ENCODE measurements around the gene ODR4. TPM values are rescaled to one million over a fixed set of nuclear protein-coding genes. Genes with fewer than 3 reads are reported as not detected.

ODR4 gene
- polyA plus RNA-seq, 1 donor from 2014 or later = 32.6 TPM

DNA sequence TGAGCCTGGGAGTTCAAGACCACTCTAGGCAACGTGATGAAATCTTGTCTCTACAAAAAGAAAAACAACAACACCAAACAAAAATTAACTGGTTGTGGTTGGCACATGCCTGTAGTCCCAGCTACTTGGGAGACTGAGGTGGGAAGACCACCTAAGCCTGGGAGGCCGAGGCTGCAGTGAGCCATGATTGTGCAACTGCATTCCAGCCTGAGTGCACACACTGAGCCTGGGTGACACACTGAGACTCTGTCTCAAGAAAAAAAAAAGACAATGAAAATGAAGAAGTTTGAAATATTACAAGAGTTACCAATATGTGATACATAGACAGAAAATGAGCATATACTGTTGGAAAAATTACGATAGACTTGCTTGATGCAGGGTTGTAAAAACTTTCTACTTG, 53.4 kb downstream of the ODR4 start:
- no peak overlapping the region for H3K9ac ChIP-seq (ENCODE audit: low read length)
- no peaks in the 10 kb centered on the region for H3K27me3 ChIP-seq (ENCODE audit: insufficient read depth, low read depth, low read length)
- no peaks in the 10 kb centered on the region for H4K20me1 ChIP-seq (ENCODE audit: insufficient read depth)
- no peaks in the 10 kb centered on the region for H3K36me3 ChIP-seq (ENCODE audit: insufficient read depth, low read length)
- TF ChIP-seq EP300 (conservative IDR thresholded peaks at IDR 0.05; ENCODE audit: poor library complexity, severe bottlenecking) (no peak), EZH2 (IDR thresholded peaks at IDR 0.05; ENCODE audit: borderline replicate concordance, insufficient read depth, low read length, poor library complexity, severe bottlenecking) (no peak), RAD21 (conservative IDR thresholded peaks at IDR 0.05) (no peak), TAF1 (IDR thresholded peaks at IDR 0.05; ENCODE audit: low read depth) (no peak), MXI1 (conservative IDR thresholded peaks at IDR 0.05; ENCODE audit: poor library complexity, severe bottlenecking) (no peak), POLR2AphosphoS5 (IDR thresholded peaks at IDR 0.05) (no peak), SMC3 (conservative IDR thresholded peaks at IDR 0.05; ENCODE audit: poor library complexity) (no peak)
- TF ChIP-seq, protein P1, sequence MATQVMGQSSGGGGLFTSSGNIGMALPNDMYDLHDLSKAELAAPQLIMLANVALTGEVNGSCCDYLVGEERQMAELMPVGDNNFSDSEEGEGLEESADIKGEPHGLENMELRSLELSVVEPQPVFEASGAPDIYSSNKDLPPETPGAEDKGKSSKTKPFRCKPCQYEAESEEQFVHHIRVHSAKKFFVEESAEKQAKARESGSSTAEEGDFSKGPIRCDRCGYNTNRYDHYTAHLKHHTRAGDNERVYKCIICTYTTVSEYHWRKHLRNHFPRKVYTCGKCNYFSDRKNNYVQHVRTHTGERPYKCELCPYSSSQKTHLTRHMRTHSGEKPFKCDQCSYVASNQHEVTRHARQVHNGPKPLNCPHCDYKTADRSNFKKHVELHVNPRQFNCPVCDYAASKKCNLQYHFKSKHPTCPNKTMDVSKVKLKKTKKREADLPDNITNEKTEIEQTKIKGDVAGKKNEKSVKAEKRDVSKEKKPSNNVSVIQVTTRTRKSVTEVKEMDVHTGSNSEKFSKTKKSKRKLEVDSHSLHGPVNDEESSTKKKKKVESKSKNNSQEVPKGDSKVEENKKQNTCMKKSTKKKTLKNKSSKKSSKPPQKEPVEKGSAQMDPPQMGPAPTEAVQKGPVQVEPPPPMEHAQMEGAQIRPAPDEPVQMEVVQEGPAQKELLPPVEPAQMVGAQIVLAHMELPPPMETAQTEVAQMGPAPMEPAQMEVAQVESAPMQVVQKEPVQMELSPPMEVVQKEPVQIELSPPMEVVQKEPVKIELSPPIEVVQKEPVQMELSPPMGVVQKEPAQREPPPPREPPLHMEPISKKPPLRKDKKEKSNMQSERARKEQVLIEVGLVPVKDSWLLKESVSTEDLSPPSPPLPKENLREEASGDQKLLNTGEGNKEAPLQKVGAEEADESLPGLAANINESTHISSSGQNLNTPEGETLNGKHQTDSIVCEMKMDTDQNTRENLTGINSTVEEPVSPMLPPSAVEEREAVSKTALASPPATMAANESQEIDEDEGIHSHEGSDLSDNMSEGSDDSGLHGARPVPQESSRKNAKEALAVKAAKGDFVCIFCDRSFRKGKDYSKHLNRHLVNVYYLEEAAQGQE (IDR thresholded peaks at IDR 0.05; ENCODE audit: borderline replicate concordance) = no peak
- TF ChIP-seq, protein P2, sequence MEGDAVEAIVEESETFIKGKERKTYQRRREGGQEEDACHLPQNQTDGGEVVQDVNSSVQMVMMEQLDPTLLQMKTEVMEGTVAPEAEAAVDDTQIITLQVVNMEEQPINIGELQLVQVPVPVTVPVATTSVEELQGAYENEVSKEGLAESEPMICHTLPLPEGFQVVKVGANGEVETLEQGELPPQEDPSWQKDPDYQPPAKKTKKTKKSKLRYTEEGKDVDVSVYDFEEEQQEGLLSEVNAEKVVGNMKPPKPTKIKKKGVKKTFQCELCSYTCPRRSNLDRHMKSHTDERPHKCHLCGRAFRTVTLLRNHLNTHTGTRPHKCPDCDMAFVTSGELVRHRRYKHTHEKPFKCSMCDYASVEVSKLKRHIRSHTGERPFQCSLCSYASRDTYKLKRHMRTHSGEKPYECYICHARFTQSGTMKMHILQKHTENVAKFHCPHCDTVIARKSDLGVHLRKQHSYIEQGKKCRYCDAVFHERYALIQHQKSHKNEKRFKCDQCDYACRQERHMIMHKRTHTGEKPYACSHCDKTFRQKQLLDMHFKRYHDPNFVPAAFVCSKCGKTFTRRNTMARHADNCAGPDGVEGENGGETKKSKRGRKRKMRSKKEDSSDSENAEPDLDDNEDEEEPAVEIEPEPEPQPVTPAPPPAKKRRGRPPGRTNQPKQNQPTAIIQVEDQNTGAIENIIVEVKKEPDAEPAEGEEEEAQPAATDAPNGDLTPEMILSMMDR (IDR thresholded peaks at IDR 0.05; ENCODE audit: poor library complexity, severe bottlenecking) = no peak
- H3K9me3 ChIP-seq (ENCODE audit: low read length) = no peaks in the 10 kb centered on the region
- H3K9me2 ChIP-seq (ENCODE audit: insufficient read depth, low read length) = no peaks in the 10 kb centered on the region
- no peak overlapping the region for H2AFZ ChIP-seq (ENCODE audit: low read depth, low read length)
- no peak overlapping the region for H3K27ac ChIP-seq (ENCODE audit: low read length)
- H3K79me2 ChIP-seq (replicated peaks; ENCODE audit: insufficient read depth, low read length) = no peaks in the 10 kb centered on the region
- no peaks in the 10 kb centered on the region for H3F3A ChIP-seq (ENCODE audit: insufficient read depth, low read length, poor library complexity, severe bottlenecking)
- H3K4me2 ChIP-seq (ENCODE audit: low read length) = no peak overlapping the region
- H3K4me3 ChIP-seq (ENCODE audit: low read length) = no peak overlapping the region

DNA sequence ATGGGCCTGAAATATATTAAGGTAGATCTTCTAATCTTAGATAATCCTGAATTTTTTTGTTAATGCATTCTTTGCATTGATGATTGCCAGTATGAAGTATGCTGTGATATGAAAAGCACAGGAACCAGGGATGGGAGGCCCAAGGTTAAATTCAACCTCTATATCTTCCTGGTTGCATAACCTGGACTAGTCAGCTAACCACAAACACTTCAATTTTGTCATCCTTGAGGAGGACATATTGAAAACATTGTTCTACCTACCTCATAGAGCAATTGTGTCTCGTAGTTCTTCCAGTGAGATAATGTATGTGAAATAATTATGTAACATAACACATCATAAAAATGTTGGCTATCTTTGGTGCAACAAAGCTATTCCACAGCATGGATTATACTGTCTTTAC, 59.7 kb downstream of the ODR4 start:
- H4K20me1 ChIP-seq (ENCODE audit: insufficient read depth) = no peaks in the 10 kb centered on the region

DNA sequence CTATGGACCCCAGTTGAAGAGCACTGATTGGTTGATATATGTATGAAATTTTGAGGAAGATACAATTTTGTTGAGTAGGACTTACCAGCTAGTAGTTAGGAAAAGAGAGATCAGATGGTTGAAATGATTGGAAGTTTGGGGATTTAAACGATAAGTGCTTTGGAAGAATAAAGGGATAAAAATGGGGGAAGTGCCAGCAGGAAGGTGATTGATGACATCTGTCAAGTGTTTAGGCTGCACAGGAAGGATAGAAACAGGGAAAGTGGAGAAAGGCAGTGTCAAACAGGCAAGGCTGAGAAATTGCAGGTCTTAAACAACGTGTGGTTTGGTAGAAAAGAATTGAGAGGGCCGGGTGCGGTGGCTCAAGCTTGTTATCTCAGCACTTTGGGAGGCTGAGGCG, 62.9 kb downstream of the ODR4 start:
- no peaks in the 10 kb centered on the region for H3F3A ChIP-seq (ENCODE audit: insufficient read depth, low read length, poor library complexity, severe bottlenecking)
- H3K4me2 ChIP-seq (ENCODE audit: low read length) = no peak overlapping the region
- no peaks in the 10 kb centered on the region for H3K9me3 ChIP-seq (ENCODE audit: low read length)

More for the DNA sequence above, 59.7 kb downstream of the ODR4 start:
- Histone ChIP-seq H3K4me3 (ENCODE audit: low read length) (no peak overlapping the region), H3K27me3 (ENCODE audit: insufficient read depth, low read depth, low read length) (no peaks in the 10 kb centered on the region), H3K9me3 (ENCODE audit: low read length) (no peaks in the 10 kb centered on the region), H3K9me2 (ENCODE audit: insufficient read depth, low read length) (no peaks in the 10 kb centered on the region), H2AFZ (ENCODE audit: low read depth, low read length) (no peak overlapping the region), H3K4me2 (ENCODE audit: low read length) (no peak overlapping the region), H3K9ac (ENCODE audit: low read length) (no peak overlapping the region), H3K27ac (ENCODE audit: low read length) (no peak overlapping the region), H3K36me3 (ENCODE audit: insufficient read depth, low read length) (no peaks in the 10 kb centered on the region), H3K79me2 (replicated peaks; ENCODE audit: insufficient read depth, low read length) (no peaks in the 10 kb centered on the region), H3F3A (ENCODE audit: insufficient read depth, low read length, poor library complexity, severe bottlenecking) (no peaks in the 10 kb centered on the region)
- TF ChIP-seq EZH2 (IDR thresholded peaks at IDR 0.05; ENCODE audit: borderline replicate concordance, insufficient read depth, low read length, poor library complexity, severe bottlenecking) = no peak
- TF ChIP-seq POLR2AphosphoS5 (IDR thresholded peaks at IDR 0.05) = no peak

More for the DNA sequence above, 62.9 kb downstream of the ODR4 start:
- H3K4me3 ChIP-seq (ENCODE audit: low read length) = no peak overlapping the region
- H3K27me3 ChIP-seq (ENCODE audit: insufficient read depth, low read depth, low read length) = no peaks in the 10 kb centered on the region
- H2AFZ ChIP-seq (ENCODE audit: low read depth, low read length) = no peak overlapping the region
- no peak overlapping the region for H3K27ac ChIP-seq (ENCODE audit: low read length)
- no peaks in the 10 kb centered on the region for H3K9me2 ChIP-seq (ENCODE audit: insufficient read depth, low read length)
- no peaks in the 10 kb centered on the region for H3K79me2 ChIP-seq (replicated peaks; ENCODE audit: insufficient read depth, low read length)
- no peaks in the 10 kb centered on the region for H4K20me1 ChIP-seq (ENCODE audit: insufficient read depth)
- TF ChIP-seq SMC3 (conservative IDR thresholded peaks at IDR 0.05; ENCODE audit: poor library complexity) = no peak
- no peaks in the 10 kb centered on the region for H3K36me3 ChIP-seq (ENCODE audit: insufficient read depth, low read length)
- no peak overlapping the region for H3K9ac ChIP-seq (ENCODE audit: low read length)

Measured in neural cell (in vitro differentiated cells).